Islet of Langerhans (tissue), 1 donor: Measurements from ENCODE around the gene F11R.
"Not testable (repeated sequence)": the region's sequence is repeated elsewhere in the genome, so short reads cannot be mapped to it uniquely, and the experiment has no call there.

Experiments used
- FAIRE-seq: peaks from one replicate; lab custom pipeline; 2011; peaks lifted over from hg19 to GRCh38; lab: Jason Lieb, UNC

Gene F11R

GRCh38 chr1:161039546-161039945 is 18.6 kb upstream of the F11R start:
- FAIRE-seq = no peak

DNA sequence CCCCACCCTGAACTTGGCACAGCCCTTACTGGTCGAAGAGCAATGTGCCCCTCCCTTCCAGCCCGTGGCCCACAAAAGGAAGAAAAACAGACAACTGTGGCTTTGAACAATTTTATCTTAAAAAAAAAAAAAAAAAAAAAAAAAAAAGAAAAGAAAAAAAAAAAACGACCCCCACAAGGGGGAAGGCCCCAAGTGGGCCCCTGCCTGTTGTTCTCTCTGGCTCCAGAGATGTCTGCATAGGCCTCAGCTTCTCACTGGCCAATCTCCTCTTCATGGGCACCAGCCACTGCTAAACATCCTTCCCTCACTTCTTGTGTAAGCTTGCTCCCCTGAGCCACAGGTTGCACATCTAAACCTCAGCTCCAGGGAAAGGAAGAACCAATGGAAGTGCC is 18.2 kb upstream of the F11R start:
- FAIRE-seq = no peak

DNA sequence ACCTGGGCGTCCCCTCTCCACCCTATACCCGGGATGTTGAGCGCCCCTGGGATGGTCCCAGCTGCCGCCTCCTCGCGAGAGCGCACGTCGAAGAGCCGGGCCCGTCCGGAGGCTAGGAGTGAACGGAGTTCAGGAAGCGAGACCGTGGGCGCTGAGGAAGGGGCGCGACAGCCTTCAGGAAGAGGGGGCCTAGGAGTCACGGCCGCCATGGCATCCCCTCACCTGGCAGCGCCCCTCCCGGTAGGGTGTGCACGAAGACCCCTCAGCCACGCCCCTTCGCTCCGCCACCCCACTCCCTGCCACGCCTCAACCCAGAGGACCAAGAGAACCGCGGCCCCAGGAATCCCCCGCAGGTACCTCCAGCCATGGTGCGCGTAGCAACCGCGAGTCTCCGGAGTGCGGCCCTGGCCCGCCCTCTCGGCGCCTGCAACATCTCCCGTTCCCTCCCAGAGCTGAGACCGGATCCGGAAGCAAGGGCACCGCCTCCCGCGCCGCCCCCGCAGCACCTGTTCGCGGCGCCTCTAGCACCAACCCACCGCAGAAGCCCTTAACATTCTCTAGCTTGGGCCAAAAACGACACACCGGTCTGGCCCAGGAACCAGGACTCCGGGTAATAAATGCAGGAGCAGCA is 17.7 kb upstream of the F11R start, which contains the start of gene TSTD1:
Gene TSTD1, minus strand, starts transcription at position 442 of the 631 bp plus-strand sequence. Its CDS starts 75 bp downstream, at position 367.
- no peak for FAIRE-seq

- no peak for FAIRE-seq
These were observed 16.9 kb upstream of the F11R start for GRCh38 chr1:161037661-161038522.

DNA sequence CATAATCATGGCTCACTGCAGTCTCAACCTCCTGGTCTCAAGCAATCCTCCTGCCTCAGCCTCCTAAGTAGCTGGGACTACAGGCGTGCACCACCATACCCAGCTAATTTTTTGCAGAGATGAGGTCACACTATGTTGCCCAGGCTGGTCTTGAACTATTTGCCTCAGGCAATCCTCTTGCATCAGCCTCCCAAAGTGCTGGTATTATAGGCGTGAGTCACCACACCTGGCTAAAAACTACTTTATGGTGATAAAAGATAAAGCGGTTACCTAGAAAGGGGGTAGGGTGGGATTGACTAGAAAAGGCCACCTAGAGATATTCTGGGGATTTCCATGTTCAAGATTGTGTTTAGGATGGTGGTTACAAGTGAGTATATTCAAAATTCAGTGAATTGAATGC is 12.8 kb upstream of the F11R start:
- FAIRE-seq = no peak

GRCh38 chr1:161032409-161032808 is 11.5 kb upstream of the F11R start:
- no peak for FAIRE-seq

GRCh38 chr1:161031874-161032273 is 10.9 kb upstream of the F11R start:
- no peak for FAIRE-seq

GRCh38 chr1:161029466-161029865 is 8.5 kb upstream of the F11R start:
- not testable (repeated sequence) for FAIRE-seq

GRCh38 chr1:161026954-161027353 is 6.0 kb upstream of the F11R start:
- FAIRE-seq = not testable (repeated sequence)

GRCh38 chr1:161022432-161022831 is 1.5 kb upstream of the F11R start:
- FAIRE-seq = not testable (repeated sequence)

- no peak for FAIRE-seq
These were observed 1.0 kb upstream of the F11R start for GRCh38 chr1:161021970-161022353.

- FAIRE-seq = peak; percentile 85
These were observed 415 bp upstream of the F11R start for GRCh38 chr1:161021165-161021969.

- no peak for FAIRE-seq
These were observed 1.0 kb downstream of the F11R start for GRCh38 chr1:161019751-161020495.

DNA sequence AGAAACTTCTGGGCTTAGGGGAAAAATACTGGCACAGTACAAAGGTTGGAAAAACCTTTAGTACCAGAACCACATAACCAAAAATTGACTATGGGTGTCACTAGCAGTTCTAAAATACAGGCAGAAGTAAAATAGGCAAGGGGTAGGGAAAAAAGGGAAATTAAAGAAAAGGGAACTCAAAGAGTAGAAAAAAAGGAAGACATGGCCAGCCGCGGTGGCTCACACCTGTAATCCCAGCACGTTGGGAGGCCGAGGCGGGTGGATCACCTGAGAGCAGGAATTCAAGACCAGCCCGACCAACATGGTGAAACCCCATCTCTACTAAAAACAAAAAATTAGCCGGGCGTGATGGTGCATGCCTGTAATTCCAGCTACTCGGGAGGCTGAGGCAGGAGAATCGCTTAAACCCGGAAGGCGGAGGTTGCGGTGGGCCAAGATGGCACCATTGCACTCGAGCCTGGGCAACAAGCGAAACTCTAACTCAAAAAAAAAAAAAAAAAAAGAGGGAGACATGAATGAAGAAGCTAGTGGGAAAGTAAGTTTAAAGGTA is 1.8 kb downstream of the F11R start:
- not testable (repeated sequence) for FAIRE-seq

GRCh38 chr1:161018631-161018930 is 2.4 kb downstream of the F11R start:
- no peak for FAIRE-seq

DNA sequence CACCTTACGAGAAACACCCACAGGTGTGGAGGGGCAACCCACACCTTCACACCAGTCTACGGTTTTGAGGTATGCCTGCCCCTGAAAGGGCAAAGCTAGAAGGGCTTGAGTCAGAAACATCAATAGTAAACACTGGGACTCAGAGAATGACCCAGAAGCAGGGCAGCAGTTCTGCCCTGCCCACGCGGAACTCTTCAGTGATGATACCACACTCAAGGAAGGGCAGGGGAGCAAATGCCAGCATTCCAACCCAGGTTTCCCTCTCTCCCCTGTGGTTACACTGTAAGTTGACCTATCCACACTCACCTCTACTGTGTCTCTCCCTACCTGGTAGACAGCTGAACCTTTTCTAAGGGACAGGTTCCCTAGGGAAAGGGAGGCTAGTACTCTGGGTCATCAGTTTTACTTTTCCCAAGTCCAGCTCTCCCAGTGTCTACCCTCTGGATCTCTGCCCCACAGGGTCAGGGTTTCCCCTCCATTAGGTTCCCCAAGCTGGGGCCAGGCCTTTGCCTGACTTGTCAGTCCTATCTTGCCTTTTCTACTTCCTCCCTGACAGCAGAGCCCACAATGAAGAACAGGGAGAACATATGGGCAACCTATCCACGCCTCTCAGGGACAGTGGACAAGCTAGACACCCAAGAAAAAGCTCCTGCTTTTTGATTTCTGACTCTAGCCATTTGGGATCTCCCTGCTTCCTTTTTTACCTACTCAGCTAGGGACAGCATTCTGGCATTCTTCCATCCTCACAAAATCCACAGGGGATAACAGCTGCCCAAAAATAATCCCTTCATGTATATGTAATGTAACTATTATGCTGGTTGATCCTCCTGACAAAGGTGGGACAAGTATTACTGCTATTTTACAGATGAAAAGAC is 3.0 kb downstream of the F11R start:
- FAIRE-seq = no peak

DNA sequence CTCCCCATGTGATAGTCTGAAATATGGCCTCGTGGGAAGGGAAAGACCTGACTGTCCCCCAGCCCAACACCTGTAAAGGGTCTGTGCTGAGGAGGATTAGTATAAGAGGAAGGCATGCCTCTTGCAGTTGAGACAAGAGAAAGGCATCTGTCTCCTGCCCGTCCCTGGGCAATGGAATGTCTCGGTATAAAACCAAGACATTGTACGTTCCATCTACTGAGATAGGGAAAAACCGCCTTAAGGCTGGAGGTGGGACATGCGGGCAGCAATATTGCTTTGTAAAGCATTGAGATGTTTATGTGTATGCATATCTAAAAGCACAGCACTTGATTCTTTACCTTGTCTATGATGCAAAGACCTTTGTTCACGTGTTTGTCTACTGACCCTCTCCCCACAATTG is 3.8 kb downstream of the F11R start:
- FAIRE-seq = not testable (repeated sequence)

DNA sequence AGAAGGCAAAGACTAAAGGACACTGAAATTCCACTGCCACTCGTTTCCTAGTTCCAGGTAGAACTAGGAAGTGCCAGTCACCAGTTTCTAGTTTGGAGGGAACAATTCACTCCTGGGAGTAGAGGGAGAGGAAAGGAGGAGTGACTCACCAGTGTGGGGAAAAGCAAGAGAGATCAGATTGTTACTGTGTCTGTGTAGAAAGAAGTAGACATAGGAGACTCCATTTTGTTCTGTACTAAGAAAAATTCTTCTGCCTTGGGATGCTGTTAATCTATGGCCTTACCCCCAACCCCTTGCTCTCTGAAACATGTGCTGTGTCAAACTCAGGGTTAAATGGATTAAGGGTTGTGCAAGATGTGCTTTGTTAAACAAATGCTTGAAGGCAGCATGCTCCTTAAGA is 4.3 kb downstream of the F11R start:
- not testable (repeated sequence) for FAIRE-seq

DNA sequence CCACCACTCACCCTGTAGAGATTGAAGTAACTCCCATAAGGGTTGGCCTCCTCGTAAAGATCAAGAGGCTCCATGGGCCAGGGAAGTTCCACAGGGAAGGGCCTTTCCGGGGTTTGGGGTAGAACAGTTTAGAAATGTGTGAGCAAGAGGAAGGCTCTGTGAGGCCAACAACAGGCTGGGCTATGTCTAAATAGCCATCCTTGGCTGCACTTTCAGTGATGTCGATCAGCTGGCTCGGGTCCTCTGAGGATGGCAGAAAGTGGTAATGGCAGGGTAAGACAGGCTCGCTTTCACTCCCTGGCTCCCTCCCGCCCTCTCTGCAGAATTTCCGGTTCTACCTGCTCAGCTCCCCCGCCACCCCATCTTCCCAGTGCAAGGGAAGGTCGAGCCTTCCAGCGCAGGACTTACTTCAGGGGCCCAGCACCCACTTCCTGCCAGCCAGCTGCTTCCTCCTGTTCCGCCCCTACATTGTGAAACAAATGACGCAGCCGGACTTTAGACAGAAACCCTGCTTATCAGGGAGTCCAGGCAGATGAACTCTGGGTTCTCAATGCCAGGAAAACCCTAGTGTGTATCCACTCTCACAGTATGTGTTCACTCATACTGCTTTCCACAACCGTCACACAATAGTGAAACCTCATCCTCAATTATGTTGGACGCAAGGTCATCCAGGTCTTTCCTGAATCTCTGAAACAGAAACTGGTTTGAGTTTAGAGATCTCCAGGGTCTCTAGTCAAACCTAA is 7.3 kb downstream of the F11R start:
- no peak for FAIRE-seq

DNA sequence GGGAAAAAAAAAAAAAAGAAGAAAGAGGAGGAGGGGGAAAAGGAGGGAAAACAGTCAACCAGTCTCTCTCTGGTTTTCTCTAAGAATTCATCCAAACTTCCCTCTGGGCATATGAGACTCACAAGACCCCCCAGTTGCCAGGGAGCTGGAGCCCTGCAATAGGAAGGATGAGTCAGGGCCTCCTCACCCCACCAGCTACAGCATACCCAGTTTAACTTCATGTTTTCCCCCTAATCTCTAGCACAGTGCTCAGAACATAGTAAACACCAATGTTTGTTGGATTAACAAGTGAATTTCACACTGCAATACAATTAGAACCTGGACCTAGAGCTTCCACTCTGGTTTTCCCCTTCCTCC is 7.8 kb downstream of the F11R start:
- FAIRE-seq = no peak
